SH-SY5Y (cell line): ENCODE data around the gene EIF3A.

ENCODE experiments used
- GATA2 ChIP-seq: IDR thresholded peaks from 2 replicates; pipeline ENCODE4 v1.6.1; 2011; ENCODE audit warnings: mild to moderate bottlenecking, low read depth, low read length
- GATA3 ChIP-seq: IDR thresholded peaks from 2 replicates; pipeline ENCODE4 v1.6.1; 2011; ENCODE audit warnings: low read depth, mild to moderate bottlenecking, low read length, moderate library complexity

DNA sequence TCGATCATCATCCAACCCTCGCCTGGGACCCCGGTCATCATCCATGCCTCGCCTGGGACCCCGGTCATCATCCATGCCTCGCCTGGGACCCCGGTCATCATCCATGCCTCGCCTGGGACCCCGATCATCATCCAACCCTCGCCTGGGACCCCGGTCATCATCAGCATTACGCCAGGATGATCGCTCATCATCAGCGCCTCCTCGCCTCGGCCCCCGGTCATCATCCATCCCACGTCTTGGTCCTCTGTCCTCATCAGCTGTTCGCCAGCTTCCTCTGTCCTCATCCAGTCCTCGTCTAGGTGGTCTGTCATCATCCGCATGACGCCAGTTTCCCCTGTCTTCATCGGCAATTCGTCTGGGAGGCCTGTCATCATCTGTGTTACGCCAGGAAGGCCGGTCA is 38.4 kb downstream of the EIF3A start:
- TF ChIP-seq GATA2 (no peak), GATA3 (no peak)
